A673 (cell line): Measurements from ENCODE around the gene CDC6. TPM values are rescaled to one million over a fixed set of nuclear protein-coding genes. Genes with fewer than 3 reads are reported as not detected.

Experiments
- BruUV-seq: library from RNA; stranded (reverse); fragments of 400-500 nt; replicated peaks from 2 replicates; lab custom pipeline; 2021; lab: Mats Ljungman, UMichigan
- CTCF ChIA-PET: fragments of 300-600 bp; sonication (Branson Sonifier 250); formaldehyde crosslinking; loops from one replicate; lab custom pipeline; 2022; ENCODE audit warnings: antibody characterized with exemption; lab: Charles Lee
- POLR2A ChIA-PET: fragments of 300-600 bp; sonication (Branson Sonifier 250); formaldehyde crosslinking; loops from one replicate; lab custom pipeline; 2022; ENCODE audit warnings: antibody characterized with exemption; ENCODE audit not compliant: low non-redundant PET; lab: Charles Lee
- DNase-seq: peaks from one replicate; pipeline ENCODE4 v3.0.0-alpha.2; 2015; ENCODE audit warnings: low spot score
- H3K27ac ChIP-seq: fragments of 200-600 bp; sonication (generic); 2 replicates; pipeline ENCODE4 v1.5.1; 2016; ENCODE audit warnings: mixed run types, low read depth, mild to moderate bottlenecking, mixed read lengths, antibody characterized with exemption, low read length; ENCODE audit not compliant: poor library complexity, severe bottlenecking
- H3K27me3 ChIP-seq: fragments of 200-600 bp; sonication (generic); replicated peaks from 2 replicates; pipeline ENCODE4 v1.6.1; 2017; ENCODE audit warnings: mixed run types, low read depth, mild to moderate bottlenecking, mixed read lengths, antibody characterized with exemption, low read length; ENCODE audit not compliant: insufficient read depth, poor library complexity
- H3K36me3 ChIP-seq: fragments of 200-600 bp; sonication (generic); 2 replicates; pipeline ENCODE4 v1.6.1; 2016; ENCODE audit warnings: mixed run types, mild to moderate bottlenecking, mixed read lengths, antibody characterized with exemption, low read length; ENCODE audit not compliant: insufficient read depth, poor library complexity, severe bottlenecking
- H3K4me1 ChIP-seq: fragments of 200-600 bp; sonication (generic); 2 replicates; pipeline ENCODE4 v1.6.1; 2017; ENCODE audit warnings: mixed run types, mild to moderate bottlenecking, mixed read lengths, antibody characterized with exemption, low read length; ENCODE audit not compliant: insufficient read depth, poor library complexity, severe bottlenecking
- H3K4me3 ChIP-seq: fragments of 200-600 bp; sonication (generic); 2 replicates; pipeline ENCODE4 v1.5.1; 2016; ENCODE audit warnings: low read depth, mixed run types, mild to moderate bottlenecking, mixed read lengths, low read length; ENCODE audit not compliant: poor library complexity, severe bottlenecking
- H3K9me3 ChIP-seq: fragments of 200-600 bp; sonication (generic); 2 replicates; pipeline ENCODE4 v1.6.1; 2016; ENCODE audit warnings: mixed run types, low read depth, mild to moderate bottlenecking, mixed read lengths, antibody characterized with exemption, low read length; ENCODE audit not compliant: poor library complexity, severe bottlenecking
- CTCF ChIP-seq: fragments of 300-800, 200-600 bp; sonication (generic); conservative IDR thresholded peaks from 2 replicates; pipeline ENCODE4 v1.5.1; 2017; ENCODE audit warnings: low read depth, mild to moderate bottlenecking, antibody characterized with exemption, low read length, moderate library complexity, mixed read lengths
- EZH2 ChIP-seq: fragments of 200-600 bp; sonication (generic); IDR thresholded peaks from 2 replicates; pipeline ENCODE4 v1.6.1; 2017; ENCODE audit warnings: borderline replicate concordance, low read depth, mild to moderate bottlenecking, mixed read lengths, antibody characterized with exemption, low read length; ENCODE audit not compliant: poor library complexity, severe bottlenecking
- intact Hi-C: fragments of 100-400 bp; cut with micrococcal nuclease; formaldehyde crosslinking; loops from one replicate; pipeline ENCODE4 v1.10.0; 2022; ENCODE audit not compliant: unreplicated experiment
- total RNA-seq: library from RNA; stranded (reverse); gene quantifications from 2 replicates; pipeline ENCODE4 v1.2.3, GENCODE V29; 2021

The CDC6 gene
- total RNA-seq, 1 experiment from 2014 or later = 85.7 TPM

- POLR2A ChIA-PET = no interaction called here
- H3K36me3 ChIP-seq = no peaks in the 10 kb centered on the region
These were observed 47.9 kb downstream of the CDC6 start for GRCh38 chr17:40335620-40336019.

GRCh38 chr17:40337351-40337750, 49.7 kb downstream of the CDC6 start:
- TF ChIP-seq CTCF = no peak
- no peak for TF ChIP-seq EZH2
- BruUV-seq = no TSS peak
- Histone ChIP-seq H3K27me3 (no peaks in the 10 kb centered on the region), H3K4me3 (no peak overlapping the region), H3K27ac (no peak overlapping the region), H3K9me3 (no peaks in the 10 kb centered on the region), H3K4me1 (no peaks in the 10 kb centered on the region), H3K36me3 (no peaks in the 10 kb centered on the region)
- intact Hi-C loops = no loop called here
- ChIA-PET POLR2A (no interaction called here), CTCF (no interaction called here)
- DNase-seq = no peak

More at GRCh38 chr17:40335620-40336019, 47.9 kb downstream of the CDC6 start:
- no peak for DNase-seq
- Histone ChIP-seq H3K4me1 (no peaks in the 10 kb centered on the region), H3K27ac (no peak overlapping the region), H3K4me3 (no peak overlapping the region), H3K9me3 (no peaks in the 10 kb centered on the region), H3K27me3 (no peaks in the 10 kb centered on the region)
- intact Hi-C loops = no loop called here
- CTCF ChIA-PET = no interaction called here
- BruUV-seq = no TSS peak
- TF ChIP-seq EZH2 = no peak
- no peak for TF ChIP-seq CTCF

- intact Hi-C loops = no loop called here
- POLR2A ChIA-PET = no interaction called here
- H3K4me1 ChIP-seq = no peaks in the 10 kb centered on the region
- CTCF ChIA-PET = no interaction called here
- no peak overlapping the region for H3K4me3 ChIP-seq
- DNase-seq = no peak
- no peak overlapping the region for H3K27ac ChIP-seq
- no TSS peak for BruUV-seq
- no peak for TF ChIP-seq CTCF
- TF ChIP-seq EZH2 = no peak
- no peaks in the 10 kb centered on the region for H3K36me3 ChIP-seq
- H3K27me3 ChIP-seq = no peaks in the 10 kb centered on the region
- H3K9me3 ChIP-seq = no peaks in the 10 kb centered on the region
These were observed 50.4 kb downstream of the CDC6 start for GRCh38 chr17:40338058-40338457.
